Measurements from ENCODE around the gene NCOR2. TPM values are rescaled to one million over a fixed set of nuclear protein-coding genes. Genes with fewer than 3 reads are reported as not detected.

NCOR2 gene
- polyA plus RNA-seq, 1 donor (not counting 4 experiments of a cell fraction or from before 2014, with no cell fraction given): 4.7 TPM

- no peaks in the 10 kb centered on the region for H3K36me3 ChIP-seq (ENCODE audit: control insufficient read depth in 2 of 2, extremely low read depth in 1 of 2, insufficient read depth in 2 of 2, low read length in 2 of 2)
- peaks cover 43% of the 10 kb centered on the region for H3K79me2 ChIP-seq (ENCODE audit: control insufficient read depth, insufficient read depth, low read length)
- FAIRE-seq (no peak), DNase-seq (ENCODE audit: low read depth, low spot score) (no peak)
- H3K4me3 ChIP-seq (ENCODE audit: control insufficient read depth in 2 of 3, extremely low read depth in 1 of 3, insufficient read depth in 2 of 3, low read depth in 1 of 3, low read length in 3 of 3): no peak overlapping the region
- peak overlapping the region; percentile 17 for H3K27ac ChIP-seq (ENCODE audit: control insufficient read depth, insufficient read depth, low read length)
- TF ChIP-seq CTCF (optimal IDR thresholded peaks at IDR 0.05 in 1 of 3, IDR thresholded peaks at IDR 0.05 in 1 of 3, conservative IDR thresholded peaks at IDR 0.05 in 1 of 3; ENCODE audit: extremely low read depth in 1 of 3, insufficient read depth in 2 of 3, low read length in 3 of 3) (no peak), EZH2 (IDR thresholded peaks at IDR 0.05; ENCODE audit: low read length) (no peak)
- dilution Hi-C loops (cut with MboI; ENCODE audit: extremely low pct_ligation_motif_present, low sequenced_read_pairs): no loop called here
- peaks cover 3% of the 10 kb centered on the region for H4K20me1 ChIP-seq (ENCODE audit: control insufficient read depth, extremely low read depth, insufficient read depth, low read length)
- H3K27me3 ChIP-seq (ENCODE audit: control insufficient read depth, extremely low read depth, insufficient read depth, low read length): no peaks in the 10 kb centered on the region
- peaks cover 8% of the 10 kb centered on the region for H3K9me1 ChIP-seq (ENCODE audit: control insufficient read depth, extremely low read depth, insufficient read depth, low read length)
- H3K9ac ChIP-seq (ENCODE audit: control insufficient read depth, extremely low read depth, insufficient read depth, low read length): peak overlapping the region; percentile 2
- no peak overlapping the region for H3K4me2 ChIP-seq (ENCODE audit: control insufficient read depth, extremely low read depth, insufficient read depth, low read depth, low read length)
- H3K9me3 ChIP-seq (ENCODE audit: control insufficient read depth, low read depth, low read length): no peaks in the 10 kb centered on the region
- H2AFZ ChIP-seq (ENCODE audit: control insufficient read depth, low read length): no peak overlapping the region
- peaks cover 64% of the 10 kb centered on the region for H3K4me1 ChIP-seq (ENCODE audit: control insufficient read depth, extremely low read depth, insufficient read depth, low read length)
Measured at GRCh38 chr12:124525455-124525854, 42.0 kb downstream of the NCOR2 start.

DNA sequence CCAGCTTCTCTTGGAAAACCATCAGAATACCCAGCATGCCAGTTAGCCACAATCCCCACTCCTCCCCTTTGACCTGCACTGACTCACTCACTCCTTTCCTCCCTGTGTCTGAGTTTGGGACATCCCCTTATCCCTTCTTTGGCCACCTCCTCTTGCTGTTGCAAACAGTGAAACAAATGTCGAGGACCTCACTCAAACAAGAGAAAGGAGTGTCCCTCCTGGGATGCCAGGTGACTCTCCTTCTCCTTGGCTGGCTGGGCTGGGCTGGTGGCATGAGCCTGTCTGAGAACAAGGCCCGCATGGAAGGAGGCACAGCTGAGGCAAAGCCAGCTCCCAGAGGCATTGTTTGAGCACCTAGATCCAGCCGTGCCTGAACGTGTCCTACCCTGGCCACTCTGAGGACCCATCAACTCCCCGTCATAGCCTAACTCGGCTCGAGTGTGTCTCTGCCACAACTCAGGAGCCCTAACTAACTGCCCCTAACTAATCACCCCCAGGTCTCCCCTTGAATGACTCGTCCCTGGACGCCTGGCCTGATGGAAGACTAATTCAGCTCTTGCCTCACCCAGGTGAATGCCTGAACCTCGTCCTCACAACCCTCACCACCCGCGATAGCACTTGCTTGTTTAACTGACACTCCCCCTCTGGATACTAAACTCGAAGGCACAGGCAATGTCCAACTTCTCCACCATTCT, 43.0 kb downstream of the NCOR2 start:
- H3K36me3 ChIP-seq (ENCODE audit: control insufficient read depth in 2 of 2, extremely low read depth in 1 of 2, insufficient read depth in 2 of 2, low read length in 2 of 2): no peaks in the 10 kb centered on the region
- peaks cover 3% of the 10 kb centered on the region for H4K20me1 ChIP-seq (ENCODE audit: control insufficient read depth, extremely low read depth, insufficient read depth, low read length)
- H3K4me3 ChIP-seq (ENCODE audit: control insufficient read depth in 2 of 3, extremely low read depth in 1 of 3, insufficient read depth in 2 of 3, low read depth in 1 of 3, low read length in 3 of 3): no peak overlapping the region
- H2AFZ ChIP-seq (ENCODE audit: control insufficient read depth, low read length): no peak overlapping the region
- DNase-seq (ENCODE audit: low read depth, low spot score) (no peak), FAIRE-seq (peak; percentile 83)
- peaks cover 75% of the 10 kb centered on the region for H3K4me1 ChIP-seq (ENCODE audit: control insufficient read depth, extremely low read depth, insufficient read depth, low read length)
- peaks cover 10% of the 10 kb centered on the region for H3K9me1 ChIP-seq (ENCODE audit: control insufficient read depth, extremely low read depth, insufficient read depth, low read length)
- H3K9ac ChIP-seq (ENCODE audit: control insufficient read depth, extremely low read depth, insufficient read depth, low read length): peak overlapping the region; percentile 39
- H3K9me3 ChIP-seq (ENCODE audit: control insufficient read depth, low read depth, low read length): no peaks in the 10 kb centered on the region
- H3K27me3 ChIP-seq (ENCODE audit: control insufficient read depth, extremely low read depth, insufficient read depth, low read length): no peaks in the 10 kb centered on the region
- no peak for TF ChIP-seq CTCF (optimal IDR thresholded peaks at IDR 0.05 in 1 of 3, IDR thresholded peaks at IDR 0.05 in 1 of 3, conservative IDR thresholded peaks at IDR 0.05 in 1 of 3; ENCODE audit: extremely low read depth in 1 of 3, insufficient read depth in 2 of 3, low read length in 3 of 3)
- TF ChIP-seq EZH2 (IDR thresholded peaks at IDR 0.05; ENCODE audit: low read length): no peak
- dilution Hi-C loops (cut with MboI; ENCODE audit: extremely low pct_ligation_motif_present, low sequenced_read_pairs): no loop called here
- peaks cover 43% of the 10 kb centered on the region for H3K79me2 ChIP-seq (ENCODE audit: control insufficient read depth, insufficient read depth, low read length)
- H3K4me2 ChIP-seq (ENCODE audit: control insufficient read depth, extremely low read depth, insufficient read depth, low read depth, low read length): peak overlapping the region; percentile 39
- peak overlapping the region; percentile 66 for H3K27ac ChIP-seq (ENCODE audit: control insufficient read depth, insufficient read depth, low read length)

All from keratinocyte (primary cell).